ENCODE results near the gene ARFGEF2. TPM values are rescaled to one million over a fixed set of nuclear protein-coding genes. Genes with fewer than 3 reads are reported as not detected.

ARFGEF2 gene
- total RNA-seq, 4 donors from 2014 or later = 25.6 to 41.0 (median 33.5) TPM

GRCh38 chr20:48926821-48927220, 5.3 kb downstream of the ARFGEF2 start:
- peaks cover 52 to 53% of the 10 kb centered on the region in 2 donors for H3K4me1 ChIP-seq
- ATAC-seq (no peak), DNase-seq (no peak)
- H3K27ac ChIP-seq = no peak overlapping the region
- intact Hi-C loops (cut with DNase I; ENCODE audit: low total_unique reads) = no loop called here
- no peaks in the 10 kb centered on the region for H3K36me3 ChIP-seq
- no peaks in the 10 kb centered on the region for H3K27me3 ChIP-seq
- in situ Hi-C loops (cut with MboI; ENCODE audit: low sequenced_read_pairs in 4 of 4) = no loop called here
- H3K9me3 ChIP-seq = no peaks in the 10 kb centered on the region
- H3K4me3 ChIP-seq = no peak overlapping the region
- TF ChIP-seq POLR2A (IDR thresholded peaks at IDR 0.05) (no peak), CTCF (IDR thresholded peaks at IDR 0.05 in 4 of 5, conservative IDR thresholded peaks at IDR 0.05 in 1 of 5) (no peak)

GRCh38 chr20:48928832-48929725, 7.6 kb downstream of the ARFGEF2 start:
- intact Hi-C loops (cut with DNase I; ENCODE audit: low total_unique reads) (no loop called here), in situ Hi-C loops (cut with MboI; ENCODE audit: low sequenced_read_pairs in 4 of 4) (no loop called here)
- Histone ChIP-seq H3K4me1 (peaks cover 41% of the 10 kb centered on the region in 2 donors), H3K27me3 (no peaks in the 10 kb centered on the region), H3K27ac (peak overlapping the region; percentile 30 to 71 (median 65)), H3K9me3 (no peaks in the 10 kb centered on the region), H3K36me3 (no peaks in the 10 kb centered on the region), H3K4me3 (peak overlapping the region in 1 of 4 donors; percentile 16)
- peak; percentile 23 to 35 for ATAC-seq
- TF ChIP-seq CTCF (IDR thresholded peaks at IDR 0.05 in 4 of 5, conservative IDR thresholded peaks at IDR 0.05 in 1 of 5) (no peak), POLR2A (IDR thresholded peaks at IDR 0.05) (no peak)
- DNase-seq = no peak

- in situ Hi-C loops (cut with MboI; ENCODE audit: low sequenced_read_pairs in 4 of 4) (no loop called here), intact Hi-C loops (cut with DNase I; ENCODE audit: low total_unique reads) (no loop called here)
- Histone ChIP-seq H3K27me3 (no peaks in the 10 kb centered on the region), H3K4me3 (no peak overlapping the region), H3K9me3 (no peaks in the 10 kb centered on the region), H3K36me3 (no peaks in the 10 kb centered on the region), H3K27ac (peak overlapping the region in 2 of 4 donors; percentile 70 to 71), H3K4me1 (peaks cover 33 to 39% of the 10 kb centered on the region in 2 donors)
- ATAC-seq (no peak), DNase-seq (no peak)
- TF ChIP-seq CTCF (IDR thresholded peaks at IDR 0.05 in 4 of 5, conservative IDR thresholded peaks at IDR 0.05 in 1 of 5) = no peak
- TF ChIP-seq POLR2A (IDR thresholded peaks at IDR 0.05) = no peak
These were observed 8.5 kb downstream of the ARFGEF2 start for GRCh38 chr20:48930035-48930434.

- Histone ChIP-seq H3K27me3 (no peaks in the 10 kb centered on the region), H3K9me3 (no peaks in the 10 kb centered on the region), H3K4me3 (no peak overlapping the region), H3K27ac (peak overlapping the region in 1 of 4 donors; percentile 31), H3K36me3 (no peaks in the 10 kb centered on the region), H3K4me1 (peaks cover 31 to 39% of the 10 kb centered on the region in 2 donors)
- intact Hi-C loops (cut with DNase I; ENCODE audit: low total_unique reads) (no loop called here), in situ Hi-C loops (cut with MboI; ENCODE audit: low sequenced_read_pairs in 4 of 4) (no loop called here)
- no peak for TF ChIP-seq CTCF (IDR thresholded peaks at IDR 0.05 in 4 of 5, conservative IDR thresholded peaks at IDR 0.05 in 1 of 5)
- TF ChIP-seq POLR2A (IDR thresholded peaks at IDR 0.05) = no peak
- ATAC-seq (no peak), DNase-seq (no peak)
These were observed 9.4 kb downstream of the ARFGEF2 start for GRCh38 chr20:48930878-48931277.

Measured in gastrocnemius medialis (tissue), 4 donors.